Upper lobe of left lung (tissue), 6 donors: Measurements from ENCODE around the gene BTG2. TPM values are rescaled to one million over a fixed set of nuclear protein-coding genes. Genes with fewer than 3 reads are reported as not detected.
"Not testable (repeated sequence)": the region's sequence is repeated elsewhere in the genome, so short reads cannot be mapped to it uniquely, and the experiment has no call there.

ENCODE experiments used
- ATAC-seq, 2 donors: fragments of 200-7000 bp; cut with Tn5 transposase; one replicate each; pipeline ENCODE4 v1.9.1; 2022; ENCODE audit warnings: mild to moderate bottlenecking in 2 of 2, moderate library complexity in 2 of 2; ENCODE audit not compliant: low FRiP score in 2 of 2
- DNase-seq, 2 donors: peaks; one replicate each; pipeline ENCODE4 v3.0.0-alpha.2; 2019 to 2020
- H3K27ac ChIP-seq, 4 donors: fragments of 200-600 bp; sonication (generic); one replicate each; pipeline ENCODE4 v1.5.1; 2016 to 2019
- H3K27me3 ChIP-seq, 4 donors: fragments of 200-600 bp; sonication (generic); one replicate each; pipeline ENCODE4 v1.5.1; 2017 to 2019
- H3K36me3 ChIP-seq, 4 donors: fragments of 200-600 bp; sonication (generic); one replicate each; pipeline ENCODE4 v1.5.1; 2016 to 2019
- H3K4me1 ChIP-seq, 4 donors: fragments of 200-600 bp; sonication (generic); one replicate each; pipeline ENCODE4 v1.5.1; 2018 to 2019
- H3K4me3 ChIP-seq, 4 donors: fragments of 200-600 bp; sonication (generic); one replicate each; pipeline ENCODE4 v1.5.1; 2017 to 2019; ENCODE audit warnings: mild to moderate bottlenecking in 2 of 4, moderate library complexity in 1 of 4
- H3K9me3 ChIP-seq, 4 donors: fragments of 200-600 bp; sonication (generic); one replicate each; pipeline ENCODE4 v1.5.1; 2018 to 2019
- EP300 ChIP-seq, 4 donors: sonication (generic); formaldehyde crosslinking; IDR thresholded peaks; one replicate each; pipeline ENCODE4 v1.5.1; 2017; ENCODE audit warnings: antibody characterized with exemption in 4 of 4, control low read depth in 2 of 4
- POLR2A ChIP-seq, 4 donors: fragments of 450-650 bp; IDR thresholded peaks; one replicate each; pipeline ENCODE4 v1.5.1; 2016 to 2017; ENCODE audit warnings: antibody characterized with exemption in 4 of 4, mild to moderate bottlenecking in 2 of 4
- POLR2AphosphoS5 ChIP-seq, 2 donors: sonication (generic); formaldehyde crosslinking; IDR thresholded peaks; one replicate each; pipeline ENCODE4 v1.5.1; 2017; ENCODE audit warnings: antibody characterized with exemption in 2 of 2
- WGBS, 2 donors: methylation state at CpG; one replicate each; pipeline ENCODE4 v1.1.5; 2017 to 2018; 5-methylcytosine and 5-hydroxymethylcytosine counted together
- total RNA-seq, 6 donors: library from RNA; depleted of rRNA in 4 of 6; stranded (reverse); fragments of >200 nt in 4 of 6; gene quantifications; one replicate each; pipeline versions ENCODE4 v1.1.0 to v1.2.1, GENCODE V29; 2016 to 2021
- TF ChIP-seq, protein P1 (sequence below), 6 experiments: fragments of 450-650 bp in 4 of 6; fragments of 200-600 bp in 2 of 6; sonication (generic) in 2 of 6; IDR thresholded peaks; one replicate each; pipeline ENCODE4 v1.5.1; 2016 to 2019; ENCODE audit warnings: antibody characterized with exemption in 6 of 6
- donor health status: DM: no; HTN: no; CAD: no; lungs with moderate emphysema.
- donor health status: DM: no; HTN: yes; CAD: no; lungs with severe emphysema.

The BTG2 gene, protein sequence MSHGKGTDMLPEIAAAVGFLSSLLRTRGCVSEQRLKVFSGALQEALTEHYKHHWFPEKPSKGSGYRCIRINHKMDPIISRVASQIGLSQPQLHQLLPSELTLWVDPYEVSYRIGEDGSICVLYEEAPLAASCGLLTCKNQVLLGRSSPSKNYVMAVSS
- total RNA-seq = 100 to 1,000 TPM in 3 of 6 donors, 10 to 100 TPM in 3; 59.1 to 178 (median 104) TPM

DNA sequence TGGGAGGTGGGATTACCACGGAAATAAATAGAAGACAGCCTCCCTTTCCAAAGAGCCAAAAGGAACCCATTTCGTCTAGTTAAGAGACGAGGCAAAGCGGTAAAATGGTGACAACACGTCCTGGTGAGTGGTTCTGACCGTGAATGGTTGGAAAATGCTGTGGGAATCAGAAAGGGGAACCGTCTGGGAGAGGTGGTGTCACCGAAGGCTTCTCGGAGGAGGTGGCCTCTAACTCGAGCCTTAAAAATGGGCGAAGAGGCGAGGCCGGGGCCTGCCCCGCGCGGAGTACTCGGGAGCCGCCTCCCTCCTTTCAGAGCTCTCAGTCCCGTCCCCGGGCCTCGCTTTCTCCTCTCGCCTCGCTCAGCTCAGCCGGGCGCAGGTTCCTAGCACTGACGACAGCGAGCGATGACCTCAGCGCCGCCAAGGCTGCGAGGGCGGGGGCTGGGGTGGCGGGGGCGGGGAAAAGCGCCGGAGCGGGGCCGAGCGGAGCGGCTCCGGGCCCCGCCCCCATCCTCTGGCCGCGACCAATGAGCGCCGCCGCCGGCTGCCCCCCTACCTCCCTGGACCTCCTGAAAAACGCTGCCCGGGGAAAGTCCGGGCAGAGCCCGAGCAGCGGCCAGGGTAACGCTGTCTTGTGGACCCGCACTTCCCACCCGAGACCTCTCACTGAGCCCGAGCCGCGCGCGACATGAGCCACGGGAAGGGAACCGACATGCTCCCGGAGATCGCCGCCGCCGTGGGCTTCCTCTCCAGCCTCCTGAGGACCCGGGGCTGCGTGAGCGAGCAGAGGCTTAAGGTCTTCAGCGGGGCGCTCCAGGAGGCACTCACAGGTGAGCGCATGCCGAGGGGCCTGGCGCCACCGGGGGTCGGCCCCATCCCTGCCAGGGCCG lies at the start of gene BTG2:
BTG2 (plus strand) TSS at position 601 of the 890 bp plus-strand sequence; CDS start at position 689, 88 bp downstream.
- no peaks in the 10 kb centered on the region for H3K27me3 ChIP-seq
- ATAC-seq = peak; percentile 95 to 96
- 3 to 9% methylated on average over 16 to 45 of the region's 79 CpGs for WGBS, 2 donors
- peaks cover 37 to 42% (median 39%) of the 10 kb centered on the region in 4 donors for H3K4me1 ChIP-seq
- H3K9me3 ChIP-seq = no peaks in the 10 kb centered on the region
- DNase-seq = peak; percentile 96 to 98
- H3K4me3 ChIP-seq = peak within 1 kb of the TSS; percentile 61 to 91 (median 80)
- H3K27ac ChIP-seq = peak within 1 kb of the TSS; percentile 92 to 100 (median 99)
- TF ChIP-seq POLR2AphosphoS5 (IDR thresholded peaks at IDR 0.05) (peak; percentile 100), EP300 (IDR thresholded peaks at IDR 0.05) (peak in 1 of 4 donors; percentile 47), POLR2A (IDR thresholded peaks at IDR 0.05) (peak; percentile 94 to 100 (median 98))
- TF ChIP-seq, protein P1, sequence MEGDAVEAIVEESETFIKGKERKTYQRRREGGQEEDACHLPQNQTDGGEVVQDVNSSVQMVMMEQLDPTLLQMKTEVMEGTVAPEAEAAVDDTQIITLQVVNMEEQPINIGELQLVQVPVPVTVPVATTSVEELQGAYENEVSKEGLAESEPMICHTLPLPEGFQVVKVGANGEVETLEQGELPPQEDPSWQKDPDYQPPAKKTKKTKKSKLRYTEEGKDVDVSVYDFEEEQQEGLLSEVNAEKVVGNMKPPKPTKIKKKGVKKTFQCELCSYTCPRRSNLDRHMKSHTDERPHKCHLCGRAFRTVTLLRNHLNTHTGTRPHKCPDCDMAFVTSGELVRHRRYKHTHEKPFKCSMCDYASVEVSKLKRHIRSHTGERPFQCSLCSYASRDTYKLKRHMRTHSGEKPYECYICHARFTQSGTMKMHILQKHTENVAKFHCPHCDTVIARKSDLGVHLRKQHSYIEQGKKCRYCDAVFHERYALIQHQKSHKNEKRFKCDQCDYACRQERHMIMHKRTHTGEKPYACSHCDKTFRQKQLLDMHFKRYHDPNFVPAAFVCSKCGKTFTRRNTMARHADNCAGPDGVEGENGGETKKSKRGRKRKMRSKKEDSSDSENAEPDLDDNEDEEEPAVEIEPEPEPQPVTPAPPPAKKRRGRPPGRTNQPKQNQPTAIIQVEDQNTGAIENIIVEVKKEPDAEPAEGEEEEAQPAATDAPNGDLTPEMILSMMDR (IDR thresholded peaks at IDR 0.05) = peak in 4 of 6 experiments; percentile 10 to 37 (median 20)
- H3K36me3 ChIP-seq = peaks cover 12 to 34% (median 19%) of the 10 kb centered on the region in 4 donors

DNA sequence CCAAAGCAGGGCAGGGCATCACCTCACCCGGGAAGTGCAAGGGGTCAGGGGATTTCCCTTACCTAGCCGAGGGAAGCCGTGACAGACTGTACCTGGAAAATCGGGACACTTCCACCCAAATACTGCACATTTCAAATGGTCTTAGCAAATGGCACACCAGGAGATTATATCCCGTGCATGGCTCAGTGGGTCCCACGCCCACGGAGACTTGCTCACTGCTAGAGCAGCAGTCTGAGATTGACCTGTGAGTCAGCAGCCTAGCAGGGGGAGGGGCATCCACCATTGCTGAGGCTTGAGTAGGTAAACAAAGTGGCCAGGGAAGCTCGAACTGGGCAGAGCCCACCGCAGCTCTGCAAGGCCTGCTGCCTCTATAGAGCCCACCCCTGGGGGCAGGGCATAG lies 48.7 kb upstream of the BTG2 start:
- not testable (repeated sequence) for ATAC-seq, H3K4me3 ChIP-seq, H3K4me1 ChIP-seq, H3K36me3 ChIP-seq, H3K27ac ChIP-seq, H3K27me3 ChIP-seq, H3K9me3 ChIP-seq
- WGBS, 2 donors = 98% methylated on average over 9 of the region's 9 CpGs; no CpG with 5 or more reads in 1 of the 2 donors
- peak in 1 of 2 donors; percentile 13 for DNase-seq

DNA sequence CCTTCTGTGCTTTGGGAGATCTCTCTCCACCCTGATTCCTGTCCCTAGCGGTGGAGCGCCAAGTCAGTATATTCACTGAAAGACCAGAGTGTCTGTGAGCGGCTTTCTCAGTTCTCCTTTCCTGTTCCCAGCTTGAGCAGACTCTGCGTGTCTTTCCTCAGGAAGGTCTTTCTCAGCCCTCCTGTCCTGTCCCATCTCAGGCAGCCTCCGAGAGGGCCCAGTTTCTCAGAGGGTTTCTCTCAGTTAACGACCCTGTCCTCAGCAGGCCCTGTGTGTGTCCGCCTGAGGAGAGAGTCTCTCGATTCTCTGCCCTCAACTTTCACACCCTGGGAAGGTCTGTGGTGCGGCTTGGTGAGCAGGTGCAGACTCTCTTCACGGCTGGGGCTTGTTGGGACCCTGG lies 41.8 kb upstream of the BTG2 start:
- ATAC-seq = peak in 1 of 2 donors; percentile 15
- 74 to 80% methylated on average over 10 of the region's 10 CpGs for WGBS, 2 donors
- no peaks in the 10 kb centered on the region for H3K36me3 ChIP-seq
- no peak for TF ChIP-seq EP300 (IDR thresholded peaks at IDR 0.05)
- no peak for TF ChIP-seq POLR2A (IDR thresholded peaks at IDR 0.05)
- DNase-seq = no peak
- H3K9me3 ChIP-seq = no peaks in the 10 kb centered on the region
- peaks cover 3 to 6% (median 4%) of the 10 kb centered on the region in 4 donors for H3K4me1 ChIP-seq
- no peaks in the 10 kb centered on the region for H3K27me3 ChIP-seq
- no peak overlapping the region for H3K27ac ChIP-seq
- H3K4me3 ChIP-seq = no peak overlapping the region

DNA sequence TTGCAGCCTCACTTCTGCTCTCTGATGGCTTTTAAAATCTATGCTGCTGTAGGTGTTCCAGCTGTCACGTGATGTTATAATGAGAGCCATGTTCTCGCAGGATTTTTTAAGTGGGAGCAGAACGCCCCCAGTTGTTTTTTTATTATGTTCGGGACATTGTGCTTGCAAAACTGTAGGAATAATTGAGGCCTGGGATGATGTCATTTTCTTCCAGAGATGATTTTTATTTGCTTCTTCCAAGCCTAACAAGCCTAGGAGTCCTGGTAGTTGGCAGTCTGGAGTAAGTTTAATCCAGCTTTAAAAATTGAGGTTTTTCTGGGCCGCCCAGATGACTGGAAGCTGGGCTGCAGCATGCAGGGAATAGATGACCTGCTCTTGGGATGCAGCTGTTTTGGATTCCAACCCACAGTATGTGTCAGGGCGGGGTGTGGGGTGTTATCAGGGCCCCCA lies 41.2 kb upstream of the BTG2 start:
- H3K4me1 ChIP-seq = peaks cover 3 to 10% (median 8%) of the 10 kb centered on the region in 4 donors
- H3K4me3 ChIP-seq = no peak overlapping the region
- 79 to 90% methylated on average over 6 of the region's 6 CpGs for WGBS, 2 donors
- H3K36me3 ChIP-seq = no peaks in the 10 kb centered on the region
- no peak overlapping the region for H3K27ac ChIP-seq
- peak in 1 of 2 donors; percentile 42 for ATAC-seq
- H3K9me3 ChIP-seq = no peaks in the 10 kb centered on the region
- TF ChIP-seq EP300 (IDR thresholded peaks at IDR 0.05) (no peak), POLR2AphosphoS5 (IDR thresholded peaks at IDR 0.05) (no peak), POLR2A (IDR thresholded peaks at IDR 0.05) (no peak)
- TF ChIP-seq, protein P1 (IDR thresholded peaks at IDR 0.05) = no peak
- no peaks in the 10 kb centered on the region for H3K27me3 ChIP-seq
- no peak for DNase-seq

DNA sequence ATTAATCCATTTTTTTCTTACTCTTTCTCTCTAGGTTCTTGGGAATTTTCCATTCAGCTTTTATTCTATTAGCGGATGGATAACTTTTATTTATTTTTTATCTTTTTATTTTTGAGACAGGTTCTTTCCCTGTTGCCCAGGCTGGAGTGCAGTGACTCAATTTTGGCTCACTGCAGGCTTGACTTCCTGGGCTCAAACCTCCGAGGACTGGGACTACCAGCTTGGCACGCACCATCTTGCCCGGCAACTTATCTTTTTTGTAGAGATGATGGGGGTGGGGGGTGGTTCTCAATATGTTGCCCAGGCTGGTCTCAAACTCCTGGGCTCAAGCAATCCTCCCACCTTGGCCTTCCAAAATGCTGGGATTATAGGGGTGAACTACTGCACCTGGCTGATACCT lies 39.8 kb upstream of the BTG2 start:
- no peaks in the 10 kb centered on the region for H3K36me3 ChIP-seq
- no peak overlapping the region for H3K27ac ChIP-seq
- no peaks in the 10 kb centered on the region for H3K9me3 ChIP-seq
- 64 to 71% methylated on average over 4 of the region's 4 CpGs for WGBS, 2 donors
- peaks cover 3 to 12% (median 8%) of the 10 kb centered on the region in 4 donors for H3K4me1 ChIP-seq
- ATAC-seq (no peak), DNase-seq (no peak)
- H3K4me3 ChIP-seq = no peak overlapping the region
- no peaks in the 10 kb centered on the region for H3K27me3 ChIP-seq
- no peak for TF ChIP-seq POLR2AphosphoS5 (IDR thresholded peaks at IDR 0.05)
- TF ChIP-seq, protein P1 (IDR thresholded peaks at IDR 0.05) = no peak
- TF ChIP-seq POLR2A (IDR thresholded peaks at IDR 0.05) = no peak
- no peak for TF ChIP-seq EP300 (IDR thresholded peaks at IDR 0.05)

DNA sequence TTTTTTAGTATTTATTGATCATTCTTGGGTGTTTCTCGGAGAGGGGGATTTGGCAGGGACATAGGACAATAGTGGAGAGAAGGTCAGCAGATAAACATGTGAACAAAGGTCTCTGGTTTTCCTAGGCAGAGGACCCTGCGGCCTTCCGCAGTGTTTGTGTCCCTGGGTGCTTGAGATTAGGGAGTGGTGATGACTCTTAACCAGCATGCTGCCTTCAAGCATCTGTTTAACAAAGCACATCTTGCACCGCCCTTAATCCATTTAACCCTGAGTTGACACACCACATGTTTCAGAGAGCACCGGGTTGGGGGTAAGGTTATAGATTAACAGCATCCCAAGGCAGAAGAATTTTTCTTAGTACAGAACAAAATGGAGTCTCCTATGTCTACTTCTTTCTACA lies 39.2 kb upstream of the BTG2 start:
- H3K4me3 ChIP-seq, H3K9me3 ChIP-seq, ATAC-seq, H3K27me3 ChIP-seq, H3K36me3 ChIP-seq, H3K27ac ChIP-seq, DNase-seq: not testable (repeated sequence)
- 51 to 56% methylated on average over 5 of the region's 5 CpGs for WGBS, 2 donors
- H3K4me1 ChIP-seq = peaks cover 6 to 17% (median 12%) of the 10 kb centered on the region in 4 donors
